ENCODE measurements around the gene PLXNB1. TPM values are rescaled to one million over a fixed set of nuclear protein-coding genes. Genes with fewer than 3 reads are reported as not detected.

The PLXNB1 gene
- total and polyA plus RNA-seq, 2 of the 13 experiments (the other 11 are each of a cell fraction or from before 2014, with no cell fraction given) = 86.0 to 143 TPM

DNA sequence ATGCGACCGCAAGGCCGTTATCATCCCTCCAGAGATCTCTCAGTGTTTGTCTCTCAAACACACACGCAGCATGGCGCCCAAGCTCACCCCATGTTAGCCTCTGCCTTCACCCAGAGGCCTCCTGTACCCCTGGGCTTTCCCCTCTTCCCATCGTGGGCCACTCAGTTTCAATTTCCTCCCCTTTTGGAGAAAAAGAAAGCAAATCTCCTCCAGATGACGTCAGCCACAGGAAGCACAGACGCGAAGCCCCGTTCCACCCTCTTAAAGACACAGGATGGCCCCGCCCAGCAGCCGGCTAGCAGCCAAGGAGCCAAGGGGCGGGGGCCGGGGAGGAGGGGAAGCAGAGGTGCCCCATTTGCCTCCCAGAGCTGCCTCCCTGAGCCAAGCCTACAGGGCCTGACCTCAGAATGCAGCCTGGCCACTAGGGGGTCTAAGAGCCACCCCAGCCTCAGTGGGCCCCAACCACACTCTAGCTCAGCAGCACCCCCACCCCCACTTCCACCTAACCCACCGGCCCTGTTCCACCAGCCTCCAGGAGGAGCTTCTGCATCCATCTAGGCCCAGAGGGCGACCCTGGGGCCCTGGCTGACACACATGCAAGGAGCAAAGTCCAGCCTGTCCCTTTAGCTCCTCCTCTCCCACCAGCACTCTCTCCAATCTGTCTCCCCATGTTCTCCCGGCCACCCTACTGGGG is 43.2 kb upstream of the PLXNB1 start (continued):
- TF ChIP-seq, protein P1, sequence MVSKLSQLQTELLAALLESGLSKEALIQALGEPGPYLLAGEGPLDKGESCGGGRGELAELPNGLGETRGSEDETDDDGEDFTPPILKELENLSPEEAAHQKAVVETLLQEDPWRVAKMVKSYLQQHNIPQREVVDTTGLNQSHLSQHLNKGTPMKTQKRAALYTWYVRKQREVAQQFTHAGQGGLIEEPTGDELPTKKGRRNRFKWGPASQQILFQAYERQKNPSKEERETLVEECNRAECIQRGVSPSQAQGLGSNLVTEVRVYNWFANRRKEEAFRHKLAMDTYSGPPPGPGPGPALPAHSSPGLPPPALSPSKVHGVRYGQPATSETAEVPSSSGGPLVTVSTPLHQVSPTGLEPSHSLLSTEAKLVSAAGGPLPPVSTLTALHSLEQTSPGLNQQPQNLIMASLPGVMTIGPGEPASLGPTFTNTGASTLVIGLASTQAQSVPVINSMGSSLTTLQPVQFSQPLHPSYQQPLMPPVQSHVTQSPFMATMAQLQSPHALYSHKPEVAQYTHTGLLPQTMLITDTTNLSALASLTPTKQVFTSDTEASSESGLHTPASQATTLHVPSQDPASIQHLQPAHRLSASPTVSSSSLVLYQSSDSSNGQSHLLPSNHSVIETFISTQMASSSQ (IDR thresholded peaks at IDR 0.05; ENCODE audit: low read depth) = 0 out of 2 replicates have a peak, but pooled peaks have one; percentile 12
- TF ChIP-seq, protein P1 (CRISPR knock-in tag; IDR thresholded peaks at IDR 0.05; ENCODE audit: borderline replicate concordance) = 0 out of 2 replicates have a peak, but pooled peaks have one; percentile 20
- TF ChIP-seq IRF2 (CRISPR knock-in tag; IDR thresholded peaks at IDR 0.05) = peak; percentile 74
- peak; percentile 75 for TF ChIP-seq HDAC1 (CRISPR knock-in tag; IDR thresholded peaks at IDR 0.05)
- peak; percentile 96 for TF ChIP-seq HNF4G (IDR thresholded peaks at IDR 0.05; ENCODE audit: borderline replicate concordance, low read depth, low read length)
- peak; percentile 95 for TF ChIP-seq HNF4G (CRISPR knock-in tag; IDR thresholded peaks at IDR 0.05; ENCODE audit: borderline replicate concordance, low read depth)
- TF ChIP-seq, protein P2, sequence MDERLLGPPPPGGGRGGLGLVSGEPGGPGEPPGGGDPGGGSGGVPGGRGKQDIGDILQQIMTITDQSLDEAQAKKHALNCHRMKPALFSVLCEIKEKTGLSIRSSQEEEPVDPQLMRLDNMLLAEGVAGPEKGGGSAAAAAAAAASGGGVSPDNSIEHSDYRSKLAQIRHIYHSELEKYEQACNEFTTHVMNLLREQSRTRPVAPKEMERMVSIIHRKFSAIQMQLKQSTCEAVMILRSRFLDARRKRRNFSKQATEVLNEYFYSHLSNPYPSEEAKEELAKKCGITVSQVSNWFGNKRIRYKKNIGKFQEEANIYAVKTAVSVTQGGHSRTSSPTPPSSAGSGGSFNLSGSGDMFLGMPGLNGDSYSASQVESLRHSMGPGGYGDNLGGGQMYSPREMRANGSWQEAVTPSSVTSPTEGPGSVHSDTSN (CRISPR knock-in tag; IDR thresholded peaks at IDR 0.05) = no peak
- peak; percentile 79 for TF ChIP-seq TBX2 (CRISPR knock-in tag; IDR thresholded peaks at IDR 0.05; ENCODE audit: borderline replicate concordance)
- no peak; the same call in 1 of the 2 replicates for TF ChIP-seq ARNTL (CRISPR knock-in tag; IDR thresholded peaks at IDR 0.05)
- TF ChIP-seq, protein P3, sequence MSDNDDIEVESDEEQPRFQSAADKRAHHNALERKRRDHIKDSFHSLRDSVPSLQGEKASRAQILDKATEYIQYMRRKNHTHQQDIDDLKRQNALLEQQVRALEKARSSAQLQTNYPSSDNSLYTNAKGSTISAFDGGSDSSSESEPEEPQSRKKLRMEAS (IDR thresholded peaks at IDR 0.05) = peak; percentile 57
- TF ChIP-seq, protein P4, sequence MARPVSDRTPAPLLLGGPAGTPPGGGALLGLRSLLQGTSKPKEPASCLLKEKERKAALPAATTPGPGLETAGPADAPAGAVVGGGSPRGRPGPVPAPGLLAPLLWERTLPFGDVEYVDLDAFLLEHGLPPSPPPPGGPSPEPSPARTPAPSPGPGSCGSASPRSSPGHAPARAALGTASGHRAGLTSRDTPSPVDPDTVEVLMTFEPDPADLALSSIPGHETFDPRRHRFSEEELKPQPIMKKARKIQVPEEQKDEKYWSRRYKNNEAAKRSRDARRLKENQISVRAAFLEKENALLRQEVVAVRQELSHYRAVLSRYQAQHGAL (CRISPR knock-in tag; IDR thresholded peaks at IDR 0.05; ENCODE audit: not compliant biosample characterization) = no peak
- TF ChIP-seq ZNF564 (CRISPR knock-in tag; IDR thresholded peaks at IDR 0.05) = peak; percentile 65; the same call in 1 of the 2 replicates
- 0 out of 2 replicates have a peak, but pooled peaks have one; percentile 63 for TF ChIP-seq ZC3H4 (CRISPR knock-in tag; IDR thresholded peaks at IDR 0.05; ENCODE audit: borderline replicate concordance)
- TF ChIP-seq ZNF451 (CRISPR knock-in tag; IDR thresholded peaks at IDR 0.05) = no peak
- peak; percentile 91 for TF ChIP-seq ATF7 (IDR thresholded peaks at IDR 0.05)
- TF ChIP-seq ATF7 (CRISPR knock-in tag; IDR thresholded peaks at IDR 0.05) = peak; percentile 87
- peak; percentile 89 for TF ChIP-seq POLR2AphosphoS5 (IDR thresholded peaks at IDR 0.05; ENCODE audit: low read depth, low read length)
- no peak for TF ChIP-seq NFIB (CRISPR knock-in tag; IDR thresholded peaks at IDR 0.05; ENCODE audit: borderline replicate concordance)
- peak; percentile 52; the same call in 1 of the 2 replicates for TF ChIP-seq GATA4 (IDR thresholded peaks at IDR 0.05; ENCODE audit: borderline replicate concordance, low read depth)
- TF ChIP-seq ZBTB20 (CRISPR knock-in tag; IDR thresholded peaks at IDR 0.05; ENCODE audit: borderline replicate concordance, low read depth) = no peak; the same call in 1 of the 2 replicates
- TF ChIP-seq TARDBP (CRISPR knock-in tag; IDR thresholded peaks at IDR 0.05) = 0 out of 2 replicates have a peak, but pooled peaks have one; percentile 68
- TF ChIP-seq NCOA2 (CRISPR knock-in tag; IDR thresholded peaks at IDR 0.05) = peak; percentile 44
- TF ChIP-seq CBX1 (IDR thresholded peaks at IDR 0.05; ENCODE audit: low read depth) = peak; percentile 93

All from HepG2 (cell line).